CD14-positive monocyte (primary cell): ENCODE results near the gene RCAN2. TPM values are rescaled to one million over a fixed set of nuclear protein-coding genes. Genes with fewer than 3 reads are reported as not detected.

Experiments
- DNase-seq, 3 donors: peaks; one replicate each; pipeline ENCODE4 v3.0.0-alpha.2; 2011 to 2022
- H2AFZ ChIP-seq: 2 replicates; pipeline ENCODE4 v1.6.0; 2012; ENCODE audit warnings: mild to moderate bottlenecking, low read depth, low read length, inconsistent platforms; ENCODE audit not compliant: insufficient read depth, poor library complexity, severe bottlenecking
- H3K27ac ChIP-seq, 2 donors: 1 replicate in 1 of 2; 2 replicates in 1 of 2; pipeline ENCODE4 v1.5.1; 2012 to 2013; ENCODE audit warnings: low read length in 2 of 2, control low read depth in 1 of 2, inconsistent platforms in 1 of 2, low read depth in 1 of 2, mild to moderate bottlenecking in 1 of 2
- H3K27me3 ChIP-seq, 2 donors: one replicate each; pipeline versions ENCODE4 v1.6.0 to v1.6.1; 2011 to 2013; ENCODE audit warnings: low read length in 2 of 2; ENCODE audit not compliant: control insufficient read depth in 2 of 2, insufficient read depth in 2 of 2
- H3K36me3 ChIP-seq, 2 donors: replicated peaks in 1 of 2; 1 replicate in 1 of 2; 2 replicates in 1 of 2; pipeline versions ENCODE4 v1.5.1 to v1.6.1; 2012 to 2013; ENCODE audit warnings: low read length in 2 of 2, control low read depth in 1 of 2, inconsistent platforms in 1 of 2, mild to moderate bottlenecking in 1 of 2; ENCODE audit not compliant: insufficient read depth in 2 of 2, control insufficient read depth in 1 of 2
- H3K4me1 ChIP-seq, 2 donors: 1 replicate in 1 of 2; 2 replicates in 1 of 2; pipeline versions ENCODE4 v1.5.1 to v1.6.1; 2012 to 2013; ENCODE audit warnings: low read length in 2 of 2, control low read depth in 1 of 2, inconsistent platforms in 1 of 2, mild to moderate bottlenecking in 1 of 2, moderate library complexity in 1 of 2; ENCODE audit not compliant: insufficient read depth in 2 of 2, control insufficient read depth in 1 of 2
- H3K4me2 ChIP-seq: replicated peaks from 2 replicates; pipeline ENCODE3; 2012; ENCODE audit warnings: low read length, moderate library complexity, mild to moderate bottlenecking; ENCODE audit not compliant: poor library complexity, severe bottlenecking; ENCODE audit errors: extremely low read depth
- H3K4me3 ChIP-seq, 3 experiments: fragments of 200-600 bp in 1 of 3; sonication (generic) in 1 of 3; replicated peaks in 1 of 3; 1 replicate in 2 of 3; 2 replicates in 1 of 3; pipeline ENCODE4 v1.5.1; 2011 to 2013; ENCODE audit warnings: low read length in 3 of 3, mild to moderate bottlenecking in 3 of 3, control low read depth in 2 of 3, low read depth in 2 of 3, inconsistent platforms in 1 of 3, moderate library complexity in 1 of 3
- H3K79me2 ChIP-seq: 2 replicates; pipeline ENCODE4 v1.6.0; 2012; ENCODE audit warnings: mild to moderate bottlenecking, control low read depth, inconsistent platforms, low read length, moderate library complexity; ENCODE audit not compliant: insufficient read depth
- H3K9ac ChIP-seq: 2 replicates; pipeline ENCODE4 v1.6.0; 2017; ENCODE audit warnings: low read length, mild to moderate bottlenecking; ENCODE audit not compliant: insufficient read depth, poor library complexity, severe bottlenecking
- H3K9me3 ChIP-seq, 2 donors: replicated peaks in 1 of 2; 1 replicate in 1 of 2; 2 replicates in 1 of 2; pipeline versions ENCODE4 v1.5.1 to v1.6.1; 2012 to 2013; ENCODE audit warnings: low read length in 2 of 2, control low read depth in 1 of 2; ENCODE audit not compliant: control insufficient read depth in 1 of 2, insufficient read depth in 1 of 2
- H4K20me1 ChIP-seq: 2 replicates; pipeline ENCODE4 v1.6.0; 2012; ENCODE audit warnings: mild to moderate bottlenecking, low read length, control low read depth, moderate library complexity; ENCODE audit not compliant: insufficient read depth
- H3K27ac Mint-ChIP-seq, 7 donors: one replicate each; pipeline ENCODE4 v1.8.0; 2020; ENCODE audit warnings: mild to moderate bottlenecking in 7 of 7, mixed read lengths in 7 of 7, moderate library complexity in 6 of 7, inconsistent platforms in 2 of 7
- H3K27me3 Mint-ChIP-seq, 3 donors: one replicate each; pipeline ENCODE4 v1.8.0; 2021 to 2022; ENCODE audit warnings: low read depth in 3 of 3, mild to moderate bottlenecking in 3 of 3, mixed read lengths in 3 of 3, moderate library complexity in 3 of 3, inconsistent platforms in 1 of 3
- H3K36me3 Mint-ChIP-seq, 2 donors: one replicate each; pipeline ENCODE4 v1.8.0; 2020; ENCODE audit warnings: mixed read lengths in 2 of 2, inconsistent platforms in 1 of 2, mild to moderate bottlenecking in 1 of 2
- H3K4me1 Mint-ChIP-seq: one replicate; pipeline ENCODE4 v1.8.0; 2020; ENCODE audit warnings: mild to moderate bottlenecking, mixed read lengths
- H3K4me3 Mint-ChIP-seq, 2 donors: one replicate each; pipeline ENCODE4 v1.8.0; 2020; ENCODE audit warnings: mild to moderate bottlenecking in 2 of 2, mixed read lengths in 2 of 2, moderate library complexity in 1 of 2
- H3K9me3 Mint-ChIP-seq, 7 donors: one replicate each; pipeline ENCODE4 v1.8.0; 2020 to 2022; ENCODE audit warnings: mixed read lengths in 7 of 7, mild to moderate bottlenecking in 6 of 7, moderate library complexity in 6 of 7, inconsistent platforms in 2 of 7
- CTCF ChIP-seq: fragments of 200-600 bp; IDR thresholded peaks from one replicate; pipeline ENCODE4 v1.8.0; 2022; ENCODE audit warnings: antibody characterized with exemption, mild to moderate bottlenecking
- WGBS: methylation state at CpG from one replicate; pipeline ENCODE4 v1.1.5; 2013; ENCODE audit warnings: missing lambda C conversion rate; ENCODE audit not compliant: insufficient coverage; 5-methylcytosine and 5-hydroxymethylcytosine counted together
- intact Hi-C, 2 donors: fragments of 100-400 bp; cut with micrococcal nuclease; formaldehyde crosslinking; loops; one replicate each; pipeline versions ENCODE4 v1.15.0 to v1.15.1; 2023
- polyA plus RNA-seq, 3 donors: library from polyadenylated mRNA; depleted of rRNA in 1 of 3; unstranded in 2 of 3; stranded (reverse) in 1 of 3; fragments of 300-500 nt in 2 of 3; fragments of >200 nt in 1 of 3; fragmentation: Illumina TruSeq in 2 of 3; gene quantifications; 1 replicate in 2 of 3; 2 replicates in 1 of 3; pipeline ENCODE4 v1.2.3, GENCODE V29; 2012 to 2021

The RCAN2 gene
- polyA plus RNA-seq, 3 donors: not detected

GRCh38 chr6:46184114-46184513 is 307.1 kb downstream of the RCAN2 start:
- no peak overlapping the region for H2AFZ ChIP-seq
- H3K27ac ChIP-seq: no peak overlapping the region
- DNase-seq: no peak
- H3K4me3 ChIP-seq: no peak overlapping the region
- Mint-ChIP-seq H3K4me3 (no peak overlapping the region), H3K27ac (no peak overlapping the region), H3K36me3 (no peaks in the 10 kb centered on the region), H3K27me3 (peaks cover 2 to 6% (median 5%) of the 10 kb centered on the region in 3 donors), H3K9me3 (peaks cover 0 to 1% (median 0%) of the 10 kb centered on the region in 7 donors), H3K4me1 (no peaks in the 10 kb centered on the region)
- WGBS: 100% methylated on average over 2 of the region's 4 CpGs
- H4K20me1 ChIP-seq: no peaks in the 10 kb centered on the region
- no peaks in the 10 kb centered on the region for H3K27me3 ChIP-seq
- no peak for TF ChIP-seq CTCF
- no peak overlapping the region for H3K9ac ChIP-seq
- intact Hi-C loops: no loop called here
- no peaks in the 10 kb centered on the region for H3K79me2 ChIP-seq
- H3K9me3 ChIP-seq: no peaks in the 10 kb centered on the region
- H3K4me1 ChIP-seq: no peaks in the 10 kb centered on the region
- H3K36me3 ChIP-seq: no peaks in the 10 kb centered on the region
- H3K4me2 ChIP-seq: no peak overlapping the region

- H3K27ac ChIP-seq: no peak overlapping the region
Observed at GRCh38 chr6:46175976-46176375, 315.3 kb downstream of the RCAN2 start.

More at GRCh38 chr6:46175976-46176375, 315.3 kb downstream of the RCAN2 start:
- H3K27me3 ChIP-seq: peaks cover 2 to 8% of the 10 kb centered on the region in 2 donors
- H3K4me3 Mint-ChIP-seq: no peak overlapping the region
- H3K27ac Mint-ChIP-seq: no peak overlapping the region
- peaks cover 2 to 14% (median 13%) of the 10 kb centered on the region in 3 donors for H3K27me3 Mint-ChIP-seq
- WGBS: no CpG with 5 or more reads among the region's 3 CpGs
- no peaks in the 10 kb centered on the region for H3K9me3 ChIP-seq
- no peaks in the 10 kb centered on the region for H3K9me3 Mint-ChIP-seq
- no peaks in the 10 kb centered on the region for H3K36me3 ChIP-seq
- TF ChIP-seq CTCF: no peak
- peaks cover 6% of the 10 kb centered on the region for H3K4me1 Mint-ChIP-seq
- H3K4me3 ChIP-seq: no peak overlapping the region
- H3K4me1 ChIP-seq: peaks cover 3 to 4% of the 10 kb centered on the region in 2 donors
- intact Hi-C loops: no loop called here
- no peak overlapping the region for H3K4me2 ChIP-seq
- no peaks in the 10 kb centered on the region for H3K36me3 Mint-ChIP-seq
- no peaks in the 10 kb centered on the region for H3K79me2 ChIP-seq
- no peak overlapping the region for H3K9ac ChIP-seq
- no peak for DNase-seq
- no peak overlapping the region for H2AFZ ChIP-seq
- no peaks in the 10 kb centered on the region for H4K20me1 ChIP-seq
